Stimulated activated CD8-positive, alpha-beta memory T cell treated with anti-CD3 and anti-CD28 coated beads, Interleukin-12 subunit alpha, Interleukin-12 subunit beta, amount 100 ng/mL, for 1 hour (primary cell): ENCODE measurements around the gene KIF19.

ENCODE experiments used
- DNase-seq: peaks from one replicate; pipeline ENCODE4 v3.0.0-alpha.2; 2020; ENCODE audit warnings: low read depth

KIF19 gene

DNA sequence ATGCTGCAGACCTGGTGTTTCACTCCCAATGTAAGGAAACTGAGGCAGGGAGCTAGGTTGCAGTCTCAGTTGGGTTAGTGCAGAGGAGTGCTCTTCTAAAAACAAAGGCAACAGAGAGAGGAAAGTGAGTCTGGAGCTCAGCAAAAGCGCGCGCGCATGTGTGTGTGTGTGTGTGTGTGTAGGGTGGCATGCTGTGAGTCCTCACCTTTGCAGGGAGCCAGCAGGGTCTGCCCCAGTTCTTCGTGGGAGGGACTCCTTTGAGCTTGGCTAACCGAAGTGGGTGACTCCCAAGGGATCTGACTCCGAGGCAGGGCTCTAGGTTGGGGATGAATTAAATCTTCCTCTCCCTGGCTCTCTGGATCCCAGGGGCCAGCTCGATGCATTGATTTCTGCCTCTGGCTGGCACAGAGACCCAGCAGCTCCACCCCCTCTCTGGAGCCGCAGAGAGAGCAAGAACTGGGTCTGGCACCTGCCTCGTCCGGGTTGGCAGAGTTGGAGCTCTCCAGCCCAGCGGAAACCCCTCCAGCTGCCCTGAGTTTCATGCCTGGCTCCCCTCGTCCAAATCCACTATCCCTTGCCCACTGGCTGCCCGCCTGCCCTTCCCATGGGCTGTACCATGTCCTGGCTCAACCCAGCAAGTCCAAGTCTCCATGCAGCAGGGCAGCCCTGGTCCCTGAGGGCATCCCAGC is 36.9 kb downstream of the KIF19 start:
- DNase-seq, result no peak

DNA sequence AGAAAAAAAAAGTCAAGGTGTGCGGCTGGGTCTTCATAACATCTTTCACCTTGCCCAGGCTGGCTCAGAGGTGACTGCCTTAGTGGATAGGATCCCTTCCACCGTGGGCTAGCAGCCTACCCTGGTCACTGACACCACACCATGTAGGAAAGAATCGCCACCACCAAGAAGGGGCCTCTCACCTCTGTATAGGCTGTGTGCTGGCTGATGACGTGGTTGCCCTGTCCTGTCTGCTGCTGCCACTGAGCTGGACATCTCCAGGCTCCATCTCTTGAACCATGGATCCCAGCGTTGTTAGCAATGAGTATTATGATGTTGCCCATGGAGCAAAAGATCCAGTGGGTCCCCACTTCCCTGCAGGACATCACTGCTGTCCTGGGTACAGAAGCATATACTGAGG is 41.2 kb downstream of the KIF19 start, which contains the start of gene GPR142:
GPR142 (plus strand) TSS at position 301 of the 400 bp plus-strand sequence. CDS start 2,035 bp downstream, outside the sequence.
- no peak for DNase-seq

DNA sequence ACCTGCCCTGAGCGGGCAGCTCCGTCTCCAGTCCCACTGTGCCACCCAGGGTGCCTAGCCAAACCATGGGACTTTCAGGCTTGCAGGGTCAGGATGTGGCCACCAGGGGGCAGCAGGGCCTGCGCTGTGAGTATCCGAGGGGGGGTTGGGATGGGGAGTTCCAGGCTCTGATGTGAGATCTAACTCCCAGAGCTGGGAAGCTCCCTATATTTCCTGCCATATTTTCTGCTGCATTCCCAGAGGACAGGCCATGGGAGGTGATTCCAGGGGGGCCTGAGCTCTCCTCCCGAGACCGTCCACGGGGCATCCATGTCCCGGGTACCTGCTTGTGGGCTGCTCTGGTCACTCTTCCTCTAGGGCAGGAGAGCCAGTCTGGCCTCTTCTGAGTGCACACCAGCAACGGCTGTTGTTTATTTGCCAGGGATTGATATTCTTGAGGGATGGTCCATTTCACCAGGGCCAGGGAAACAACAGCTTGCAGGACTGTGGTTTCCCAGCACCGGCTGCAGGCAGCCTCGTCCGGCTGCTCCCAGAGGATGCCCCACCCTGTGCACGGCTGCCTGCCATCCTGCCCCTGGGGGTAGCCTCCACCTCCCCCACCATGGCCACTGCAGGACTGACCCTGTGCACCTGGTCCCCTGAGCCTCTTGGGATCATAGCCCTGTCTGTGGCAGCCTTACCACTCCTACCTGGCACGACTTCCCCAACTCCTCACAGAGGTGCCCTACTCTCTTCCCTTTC is 42.5 kb downstream of the KIF19 start:
- DNase-seq, result peak; percentile 59

DNA sequence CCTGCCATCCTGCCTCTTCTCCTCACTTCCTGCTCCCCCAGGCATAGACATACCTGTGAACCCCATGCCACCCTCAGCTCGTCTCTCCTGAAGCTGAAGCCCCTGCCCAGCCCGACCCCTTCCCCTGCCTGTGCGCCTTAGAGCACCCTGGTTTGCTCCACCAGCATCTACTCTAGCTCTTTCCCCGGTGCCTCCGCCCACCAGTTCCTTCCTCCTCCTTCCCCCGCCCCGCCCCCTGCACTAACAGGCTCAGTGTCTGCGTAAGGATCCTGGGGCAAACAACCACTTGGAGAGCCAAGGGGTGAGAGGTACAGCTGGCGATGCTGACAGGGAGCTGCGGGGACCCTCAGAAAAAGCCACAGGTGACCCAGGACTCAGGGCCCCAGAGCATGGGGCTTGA is 43.2 kb downstream of the KIF19 start:
- peak; percentile 45 for DNase-seq

DNA sequence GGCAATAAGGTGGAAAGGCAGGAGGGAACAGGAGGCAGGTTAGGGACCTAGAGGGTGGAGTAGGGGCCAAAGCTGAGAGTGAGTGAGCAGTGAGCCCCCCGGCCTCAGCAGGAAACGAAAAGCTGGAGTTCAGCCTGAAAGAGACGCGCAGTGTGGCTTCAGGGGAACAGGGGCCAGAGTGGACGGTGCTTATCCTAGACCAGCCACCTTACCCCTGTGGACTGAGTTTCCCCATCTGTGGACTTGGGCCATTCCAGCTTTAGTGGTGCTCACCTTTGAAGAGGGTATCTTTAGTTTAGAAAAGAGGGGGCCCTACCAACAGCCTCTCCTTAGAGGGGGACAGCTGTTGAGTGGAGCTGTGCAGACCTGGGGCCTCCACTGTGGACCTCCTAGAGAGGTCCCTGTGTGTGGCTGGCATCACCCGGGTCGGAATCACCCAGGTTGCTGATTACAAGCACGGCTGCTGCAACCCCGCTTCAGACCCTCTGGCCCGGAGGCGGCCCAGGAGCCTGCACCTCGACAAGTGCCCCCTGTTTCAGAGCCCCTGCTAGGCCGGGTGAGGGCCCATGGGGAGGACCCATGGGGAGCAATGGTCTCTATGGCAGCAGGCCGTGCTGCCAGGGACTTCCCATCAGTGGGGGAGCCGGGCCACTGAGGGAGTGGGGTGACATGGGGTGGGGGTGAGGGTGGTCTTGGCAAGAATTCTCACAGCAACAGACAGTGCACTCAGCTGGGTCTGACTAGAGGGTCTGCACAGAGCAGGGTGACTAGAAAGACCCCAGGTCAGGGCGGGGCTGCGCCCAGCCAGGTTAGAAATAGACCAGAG is 43.9 kb downstream of the KIF19 start:
- DNase-seq, result no peak

DNA sequence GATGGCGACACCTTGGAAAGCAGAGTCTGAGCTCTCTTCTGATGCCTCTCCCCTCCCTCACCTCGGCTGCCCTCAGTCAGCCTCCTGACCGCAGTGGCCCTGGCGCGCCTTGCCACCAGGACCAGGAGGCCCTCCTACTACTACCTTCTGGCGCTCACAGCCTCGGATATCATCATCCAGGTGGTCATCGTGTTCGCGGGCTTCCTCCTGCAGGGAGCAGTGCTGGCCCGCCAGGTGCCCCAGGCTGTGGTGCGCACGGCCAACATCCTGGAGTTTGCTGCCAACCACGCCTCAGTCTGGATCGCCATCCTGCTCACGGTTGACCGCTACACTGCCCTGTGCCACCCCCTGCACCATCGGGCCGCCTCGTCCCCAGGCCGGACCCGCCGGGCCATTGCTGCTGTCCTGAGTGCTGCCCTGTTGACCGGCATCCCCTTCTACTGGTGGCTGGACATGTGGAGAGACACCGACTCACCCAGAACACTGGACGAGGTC is 45.7 kb downstream of the KIF19 start:
- no peak for DNase-seq

DNA sequence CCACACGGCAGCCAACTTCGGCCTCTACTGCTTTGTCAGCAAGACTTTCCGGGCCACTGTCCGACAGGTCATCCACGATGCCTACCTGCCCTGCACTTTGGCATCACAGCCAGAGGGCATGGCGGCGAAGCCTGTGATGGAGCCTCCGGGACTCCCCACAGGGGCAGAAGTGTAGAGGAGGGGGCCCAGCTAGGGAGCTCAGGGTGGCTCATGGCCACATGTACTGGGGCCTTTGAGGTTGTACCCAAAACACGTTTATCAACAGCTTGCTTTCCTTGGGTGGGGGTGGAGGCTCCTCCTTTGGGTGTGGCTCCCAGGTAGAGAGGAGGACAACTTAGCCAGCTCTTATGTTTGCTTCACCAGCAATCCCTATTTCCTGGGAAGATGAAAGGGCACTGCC is 46.4 kb downstream of the KIF19 start:
- no peak for DNase-seq

DNA sequence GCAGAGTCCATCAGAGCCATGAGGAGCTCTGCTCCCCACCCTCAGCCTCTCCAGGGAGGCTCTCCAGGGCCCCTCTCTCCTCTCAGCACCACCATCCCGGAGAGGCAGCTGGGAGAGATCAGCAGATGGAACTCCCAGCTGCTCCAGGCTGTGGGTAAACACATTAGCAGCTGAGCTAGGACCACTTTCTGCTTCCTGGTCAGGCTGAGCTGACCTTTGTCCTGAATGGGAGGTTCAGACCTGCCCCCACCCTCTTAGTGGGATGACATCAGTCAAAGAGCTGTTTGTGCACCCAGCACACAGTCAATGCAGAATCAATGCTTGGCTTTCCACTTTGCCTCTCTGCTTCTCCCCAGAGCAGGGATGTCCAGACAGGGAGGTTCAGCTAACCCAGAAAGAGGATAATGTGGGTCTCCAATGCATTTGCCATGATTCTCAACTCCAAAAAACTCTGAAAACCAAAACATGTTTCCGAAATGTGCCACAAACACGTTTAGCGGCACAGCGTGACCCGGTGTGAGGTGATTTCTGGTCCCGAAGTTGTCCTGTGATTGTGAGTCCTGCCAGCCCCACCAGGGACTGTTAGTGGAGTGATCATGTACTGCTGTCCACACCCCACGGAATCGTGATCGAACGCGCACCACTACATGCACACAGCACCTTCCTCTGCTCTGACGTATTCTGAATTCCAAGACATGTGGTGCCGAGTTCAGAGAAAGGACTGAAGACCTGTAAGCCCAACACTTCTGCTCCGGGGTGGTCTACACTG is 48.0 kb downstream of the KIF19 start:
- DNase-seq, result no peak

DNA sequence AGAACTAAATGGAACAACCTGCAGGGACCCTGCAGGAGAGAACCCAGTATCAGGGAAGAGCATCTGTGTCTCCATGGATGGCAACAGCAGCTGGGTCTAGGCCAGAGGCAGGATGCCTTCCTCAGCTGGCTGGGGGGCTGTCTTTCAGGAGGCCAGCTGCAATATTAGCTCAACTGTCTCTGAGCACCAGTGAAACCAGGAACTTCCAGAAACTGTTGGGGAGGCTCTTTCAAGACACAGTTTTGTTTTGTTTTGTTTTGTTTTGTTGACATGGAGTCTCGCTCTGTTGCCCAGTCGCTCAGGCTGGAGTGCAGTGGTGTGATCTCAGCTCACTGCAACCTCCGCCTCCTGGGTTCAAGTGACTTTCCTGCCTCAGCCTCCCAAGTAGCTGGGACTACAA is 48.8 kb downstream of the KIF19 start:
- DNase-seq, result no peak

DNA sequence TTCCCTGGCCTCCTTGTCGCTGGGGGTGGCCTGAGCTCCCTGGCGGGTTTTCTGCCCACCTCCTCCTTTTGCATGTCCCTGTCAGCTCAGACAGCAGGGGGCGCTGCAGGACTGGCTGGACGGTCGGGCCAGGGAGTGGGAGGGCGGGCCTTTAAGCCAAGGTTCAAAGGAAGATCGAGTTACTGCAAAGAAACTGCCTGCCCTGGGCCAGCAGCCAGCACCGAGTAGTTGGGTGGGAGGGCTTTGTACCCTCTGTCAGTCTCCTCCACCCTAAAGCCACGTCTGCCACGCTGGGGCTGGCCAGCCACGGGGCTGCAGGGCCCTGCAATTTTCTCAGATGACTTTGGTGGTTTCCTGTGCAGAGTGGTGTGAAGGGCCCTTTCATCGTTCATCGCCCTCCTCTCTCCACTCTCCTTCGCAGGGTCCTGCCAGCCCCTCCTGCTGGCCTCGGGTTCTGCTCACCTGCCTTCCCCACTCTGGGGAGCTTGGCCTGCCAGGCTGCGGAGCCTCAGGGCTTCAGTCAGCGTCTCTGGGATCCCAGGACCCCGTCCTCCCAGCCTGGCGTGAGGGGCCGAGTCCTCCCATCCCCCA is 53.6 kb downstream of the KIF19 start:
- DNase-seq, result peak; percentile 91

DNA sequence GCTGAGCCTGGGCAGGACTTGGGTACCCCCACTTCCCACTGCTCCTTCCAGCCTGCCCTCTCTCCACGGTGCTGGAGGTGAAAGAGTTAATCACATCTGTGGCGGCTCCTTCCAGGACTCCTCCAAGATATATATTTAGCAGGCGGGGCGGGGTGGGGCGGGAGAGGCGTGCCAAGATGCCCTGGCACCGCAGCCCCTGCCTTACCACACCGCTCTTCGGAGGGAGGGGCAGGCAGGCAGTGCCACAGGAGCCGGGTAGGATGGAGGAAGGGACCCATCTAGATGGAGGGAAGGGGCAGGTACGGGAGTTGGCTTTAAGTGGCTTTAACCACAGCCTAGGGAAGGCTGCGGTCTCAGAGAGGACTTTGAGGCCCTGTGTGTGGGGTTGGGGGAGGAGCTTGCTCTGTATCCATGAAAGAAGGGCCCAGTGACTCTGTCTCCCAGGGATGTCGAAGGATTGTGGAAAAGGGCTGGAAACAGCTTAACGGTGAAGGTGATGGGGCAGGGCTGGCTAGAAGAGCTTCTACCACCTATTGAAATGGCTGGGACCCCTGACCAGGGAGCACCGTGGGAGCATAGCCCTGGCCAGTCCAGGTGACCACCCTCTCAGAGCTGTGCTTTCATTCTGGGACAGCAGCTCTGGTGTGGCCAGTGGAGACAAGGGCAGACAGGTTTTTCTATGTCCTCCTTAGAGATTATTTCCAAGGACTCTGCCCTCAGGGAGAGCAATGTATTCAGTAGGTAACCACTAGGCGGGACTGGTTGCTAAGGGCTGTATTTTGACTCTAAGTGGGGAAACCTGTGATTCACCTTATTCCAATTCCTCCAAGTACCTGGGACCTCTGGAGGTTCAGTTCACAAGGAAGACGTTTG is 54.3 kb downstream of the KIF19 start:
- DNase-seq, result no peak

DNA sequence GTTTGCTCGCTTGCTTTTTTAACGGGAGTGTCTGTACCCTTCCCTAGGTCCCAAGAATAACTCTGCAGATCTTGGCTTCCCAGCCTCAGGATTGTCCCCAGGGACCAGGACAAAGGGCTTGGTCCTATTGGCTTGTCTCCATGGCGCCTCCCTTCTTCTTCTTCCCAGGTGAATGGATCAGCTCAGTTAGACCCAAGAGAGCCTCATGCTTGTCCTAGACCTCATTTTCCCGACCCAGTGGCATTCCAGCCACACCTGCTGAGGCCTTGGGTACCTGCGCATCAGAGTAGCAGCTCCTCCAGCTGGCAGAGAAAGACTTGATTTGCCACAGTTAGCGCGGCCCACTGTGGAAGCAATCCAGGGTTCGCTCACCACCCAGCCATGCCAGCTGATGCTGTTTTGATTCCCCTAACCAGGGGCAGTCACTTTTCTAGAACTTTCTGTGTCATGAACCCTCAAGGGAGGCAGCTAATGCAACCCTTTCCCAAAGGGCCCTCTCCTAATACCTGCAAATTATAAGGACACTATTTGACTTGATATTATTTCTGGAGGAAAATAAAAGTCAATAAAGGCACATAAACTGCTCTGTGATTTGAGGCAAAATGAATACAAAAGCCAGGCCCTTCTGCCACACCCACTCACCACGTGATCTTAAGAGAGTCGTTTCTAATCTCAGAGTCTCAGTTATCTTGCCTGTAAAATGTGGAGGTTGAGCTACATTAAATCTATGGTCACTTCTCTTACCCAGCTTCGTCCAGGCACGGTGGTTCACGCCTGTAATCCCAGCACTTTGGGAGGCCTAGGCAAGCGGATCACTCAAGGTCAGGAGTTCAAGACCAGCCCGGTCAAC is 55.2 kb downstream of the KIF19 start:
- DNase-seq, result no peak

DNA sequence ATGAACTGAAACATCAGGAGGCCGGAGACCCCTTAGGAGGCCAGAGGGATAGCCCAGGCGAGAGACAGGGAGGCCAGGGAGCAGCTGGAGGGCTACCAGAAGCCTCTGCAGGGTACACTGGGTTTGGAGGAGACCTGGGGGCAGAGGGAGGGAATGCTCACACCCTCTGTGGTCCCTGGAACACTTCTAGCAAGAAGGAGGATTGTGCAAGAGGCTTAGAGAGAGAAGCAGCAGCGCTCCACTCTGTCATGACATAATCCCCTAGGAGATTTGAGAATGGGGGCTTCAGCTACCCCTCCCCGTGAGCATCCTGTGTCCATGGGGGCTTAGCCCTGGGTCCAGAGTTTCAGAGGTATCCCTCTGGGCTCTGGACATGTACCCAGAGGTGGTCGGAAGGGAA is 57.1 kb downstream of the KIF19 start:
- no peak for DNase-seq

DNA sequence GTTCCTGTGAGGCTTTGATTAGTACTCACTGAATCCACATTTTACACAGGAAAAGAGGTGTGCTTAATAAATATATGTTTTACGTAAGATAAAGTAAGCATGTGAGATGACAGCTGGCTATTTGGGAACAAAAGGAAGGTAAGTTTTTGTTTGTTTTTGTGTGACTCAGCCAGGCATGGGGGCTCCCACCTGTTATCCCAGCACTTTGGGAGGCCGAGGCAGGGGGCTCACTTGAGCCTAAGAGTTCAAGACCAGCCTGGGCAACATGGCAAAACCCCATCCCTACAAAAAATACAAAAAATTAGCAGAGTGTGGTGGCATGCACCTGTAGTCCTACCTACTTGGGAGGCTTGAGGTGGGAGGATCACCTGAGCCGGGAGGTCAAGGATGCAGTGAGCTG is 59.2 kb downstream of the KIF19 start:
- DNase-seq, result no peak

DNA sequence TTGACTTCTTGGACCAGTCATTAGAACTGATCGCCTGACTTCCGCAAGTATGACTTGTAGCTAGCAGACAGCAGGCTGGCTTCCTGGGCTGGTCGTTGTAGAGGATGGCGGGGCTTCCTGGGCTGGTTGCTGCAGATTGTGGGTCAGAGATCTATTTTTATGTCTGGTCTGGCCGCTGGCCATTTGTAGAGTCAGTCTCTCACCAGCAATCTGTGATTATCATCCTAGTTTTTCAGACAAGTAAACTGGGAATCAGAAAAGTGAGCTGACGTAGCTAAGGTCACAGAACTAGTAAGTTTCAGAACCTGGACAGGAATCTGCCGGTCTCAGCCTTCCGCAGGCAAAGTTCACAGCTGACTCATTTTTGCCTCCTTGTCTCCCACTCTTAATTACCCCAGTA is 60.4 kb downstream of the KIF19 start:
- DNase-seq, result no peak

DNA sequence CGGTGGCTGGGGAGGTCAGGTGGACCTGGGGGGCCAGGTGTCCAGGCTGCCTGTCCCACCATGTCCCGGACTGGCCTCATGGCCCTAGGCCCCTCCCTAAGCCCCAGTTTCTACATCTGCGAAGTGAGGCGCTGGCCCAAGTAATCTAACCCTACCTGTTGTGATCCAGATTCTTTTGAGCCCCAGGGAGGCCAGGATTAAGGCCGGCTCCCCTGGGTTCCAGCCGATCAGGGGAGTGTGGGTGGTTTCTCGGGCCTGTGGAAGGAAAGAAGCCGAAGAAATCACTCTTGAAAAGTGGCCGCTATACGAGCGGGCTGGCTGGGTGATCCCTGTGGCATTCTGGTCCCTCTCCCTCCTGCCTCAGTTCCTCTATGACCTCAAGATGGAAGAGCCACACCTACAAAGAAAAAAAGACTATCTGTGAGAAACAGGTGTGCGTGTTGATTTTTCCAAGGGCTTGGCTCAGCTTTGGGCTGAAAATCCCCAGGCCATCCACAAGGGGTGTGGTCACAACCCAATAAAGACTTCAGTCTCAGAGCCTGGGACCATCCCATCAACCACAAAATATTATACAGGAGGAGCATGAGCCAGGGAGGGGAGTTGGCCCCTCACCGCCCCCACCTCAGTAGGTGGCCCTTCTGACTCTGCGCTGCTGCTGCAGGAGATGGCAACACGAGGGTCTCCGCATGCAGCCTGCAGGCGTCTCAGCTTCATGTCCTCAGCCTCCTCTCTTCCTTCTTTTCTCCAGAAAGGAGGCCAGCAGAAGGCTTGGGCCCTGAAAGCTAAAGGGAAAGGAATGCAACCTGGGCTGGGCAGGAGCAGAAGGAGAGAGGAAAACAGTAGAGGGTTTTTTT is 61.6 kb downstream of the KIF19 start:
- no peak for DNase-seq

DNA sequence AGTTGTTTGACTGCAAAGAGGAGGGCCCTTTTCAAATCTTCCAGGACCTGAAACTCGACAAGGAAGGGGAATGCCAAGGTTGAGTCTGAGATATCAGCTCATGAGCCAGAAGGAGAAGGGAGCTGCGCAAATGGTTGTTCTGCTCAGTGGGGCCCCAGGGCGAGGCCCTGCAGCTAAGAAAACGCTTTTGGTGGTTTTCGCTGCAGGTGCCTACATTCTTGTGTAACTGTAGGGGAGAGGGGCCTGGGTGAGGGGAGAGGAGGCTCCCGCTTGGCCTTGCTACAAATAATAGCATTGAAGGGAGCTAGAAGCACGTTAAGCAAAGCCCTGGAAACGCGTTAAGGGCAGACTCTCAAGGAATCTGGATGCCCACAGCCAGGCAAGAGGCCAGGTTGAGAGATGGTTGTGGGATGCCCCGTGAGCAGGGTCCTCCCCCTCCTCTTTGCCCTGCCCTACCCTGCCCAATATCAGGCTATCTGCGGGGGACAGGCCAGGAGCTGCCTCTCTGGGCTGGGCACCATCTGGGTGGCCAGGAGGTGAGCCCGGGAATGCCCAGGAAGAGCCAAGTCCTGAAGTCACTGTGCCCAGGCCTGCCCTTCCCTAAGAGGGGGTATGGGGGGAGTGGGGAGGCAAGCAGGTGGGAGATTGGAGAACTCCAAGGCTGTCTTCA is 63.2 kb downstream of the KIF19 start:
- DNase-seq, result no peak
